HG03159 (cell line): ENCODE results near the gene NOVA2.

Experiments used
- ATAC-seq: cut with Tn5 transposase; IDR thresholded peaks from one replicate; pipeline ENCODE4 v1.9.1; 2021; ENCODE audit warnings: mild to moderate bottlenecking, moderate library complexity; ENCODE audit not compliant: unreplicated experiment

The NOVA2 gene

DNA sequence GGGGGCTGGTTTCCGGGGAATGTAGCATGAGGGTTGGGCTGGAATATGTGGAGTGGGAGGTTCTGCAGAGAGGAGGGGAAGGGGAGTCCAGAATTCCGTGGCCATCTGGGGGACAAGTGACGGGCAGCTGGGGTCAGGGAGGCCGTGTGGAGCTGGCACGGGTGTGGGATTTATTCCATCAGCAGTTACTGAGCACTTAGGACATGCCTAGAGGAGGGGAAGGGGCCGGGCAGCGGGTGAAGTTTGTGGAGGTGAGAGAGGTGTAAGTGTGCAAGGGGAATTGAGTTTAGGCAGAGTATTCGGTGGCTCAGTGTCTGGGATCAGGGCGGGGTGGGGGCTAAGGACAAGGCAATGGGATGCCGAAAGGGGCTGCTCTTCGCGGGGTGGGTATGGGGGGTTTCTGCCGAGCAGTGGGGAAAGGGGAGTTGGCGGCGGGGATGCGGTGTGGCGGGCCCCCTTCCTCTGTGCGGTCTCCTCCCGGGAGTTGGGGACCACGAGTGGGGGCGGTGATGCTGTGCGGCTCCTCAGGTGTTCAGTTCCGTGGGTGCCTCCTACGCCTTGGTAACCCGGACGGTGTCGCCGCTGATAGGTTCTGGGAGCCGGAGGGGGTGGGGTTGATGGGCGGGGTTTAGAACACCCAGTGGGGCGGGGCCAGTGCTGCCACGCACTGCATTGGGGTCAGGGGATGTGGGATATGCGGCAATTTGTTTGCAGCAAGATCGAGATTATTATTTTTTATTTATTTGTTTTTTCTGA lies 27.0 kb upstream of the NOVA2 start:
- peak; percentile 53 for ATAC-seq

DNA sequence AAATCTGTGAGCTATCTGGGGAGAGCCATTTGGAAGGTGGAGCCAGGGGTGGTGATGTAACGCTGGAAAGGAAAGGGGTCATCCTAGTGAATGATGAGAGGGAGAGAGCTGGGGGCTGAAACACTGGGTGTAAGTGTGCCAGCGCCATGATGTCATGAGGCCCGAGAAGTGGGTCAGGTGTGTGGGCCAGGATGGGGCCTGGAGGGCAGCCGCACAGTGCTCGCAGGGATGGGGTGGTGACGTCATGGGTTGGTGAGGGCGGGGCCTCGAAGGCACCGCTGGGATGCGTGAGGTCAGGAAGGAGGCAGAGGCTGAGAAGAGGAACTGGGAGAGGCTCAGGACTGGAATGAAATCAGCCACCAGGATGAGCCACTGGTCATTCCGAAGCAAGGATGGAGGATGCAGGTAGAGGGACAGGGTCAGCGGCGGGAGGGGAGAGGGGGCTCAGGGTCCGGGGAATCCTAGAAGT lies 26.0 kb upstream of the NOVA2 start:
- no peak for ATAC-seq

DNA sequence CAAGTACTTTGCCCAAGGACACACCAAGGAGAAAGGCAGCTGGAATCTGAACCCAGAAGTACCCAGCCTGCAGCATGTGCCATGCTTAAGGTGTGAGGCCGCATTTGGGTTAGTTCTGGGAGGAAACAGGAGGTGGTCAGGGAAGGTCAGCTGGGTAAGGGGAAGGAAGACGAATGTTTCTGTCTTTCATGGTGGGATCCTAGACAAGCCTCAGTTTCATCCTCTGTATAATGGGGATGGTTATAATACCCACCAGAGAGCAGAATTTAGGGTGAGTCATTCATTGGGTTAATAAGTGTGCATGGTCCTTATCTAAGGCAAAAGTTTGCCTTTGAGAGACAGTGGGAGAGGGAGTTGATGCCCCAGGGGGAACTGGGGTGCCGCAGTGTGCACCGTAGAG lies 25.2 kb upstream of the NOVA2 start:
- ATAC-seq, result no peak

DNA sequence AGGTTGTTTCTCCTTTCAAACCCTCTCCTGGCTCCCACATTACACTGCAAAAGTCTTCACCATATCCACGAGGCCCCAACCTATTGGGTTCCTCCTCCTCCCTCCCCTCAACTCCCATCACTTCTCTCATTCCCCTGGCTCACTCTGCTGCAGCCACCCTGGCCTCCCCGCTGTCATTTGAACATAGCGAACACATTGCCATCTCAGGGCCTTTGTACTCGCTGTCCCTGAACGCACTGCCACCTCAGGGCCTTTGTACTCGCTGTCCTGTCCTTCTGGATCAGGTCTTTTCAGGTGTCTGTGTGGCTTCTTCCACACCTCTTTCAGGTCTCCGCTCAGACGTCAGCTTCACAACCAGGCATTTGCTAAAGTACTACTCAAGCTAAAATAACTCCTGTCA lies 23.3 kb upstream of the NOVA2 start:
- ATAC-seq, result no peak

DNA sequence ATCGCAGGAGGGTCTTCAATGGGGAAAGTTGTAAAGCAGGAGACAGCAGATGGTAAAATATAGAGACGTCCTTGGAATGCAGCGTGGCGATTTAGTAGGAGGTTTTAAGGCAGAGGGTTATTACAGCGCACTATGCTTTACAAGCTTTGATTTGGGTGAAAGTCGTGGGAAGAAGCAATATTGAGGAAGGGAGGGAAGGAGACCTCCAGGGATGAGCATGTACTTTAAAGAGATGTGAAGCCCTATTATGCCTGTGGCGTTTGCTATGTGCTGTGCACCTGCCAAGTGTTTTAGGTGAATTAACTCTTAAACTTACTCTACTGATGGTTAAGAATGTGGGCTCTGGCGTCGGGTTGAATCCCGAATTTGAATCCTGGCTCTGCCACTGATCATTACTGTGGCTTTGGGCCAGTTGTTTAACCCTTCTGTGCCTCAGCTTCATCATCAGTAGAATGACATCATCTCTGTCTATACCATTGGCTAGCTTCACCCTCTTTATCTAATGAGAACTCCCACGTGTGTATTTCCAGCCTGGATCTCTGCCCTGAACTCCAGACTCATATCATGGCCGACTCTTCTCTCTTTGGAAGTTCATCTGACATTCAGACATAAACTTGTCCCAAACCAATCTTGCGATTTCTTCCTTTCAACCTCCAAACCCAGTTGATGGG lies 22.2 kb upstream of the NOVA2 start:
- ATAC-seq, result no peak

DNA sequence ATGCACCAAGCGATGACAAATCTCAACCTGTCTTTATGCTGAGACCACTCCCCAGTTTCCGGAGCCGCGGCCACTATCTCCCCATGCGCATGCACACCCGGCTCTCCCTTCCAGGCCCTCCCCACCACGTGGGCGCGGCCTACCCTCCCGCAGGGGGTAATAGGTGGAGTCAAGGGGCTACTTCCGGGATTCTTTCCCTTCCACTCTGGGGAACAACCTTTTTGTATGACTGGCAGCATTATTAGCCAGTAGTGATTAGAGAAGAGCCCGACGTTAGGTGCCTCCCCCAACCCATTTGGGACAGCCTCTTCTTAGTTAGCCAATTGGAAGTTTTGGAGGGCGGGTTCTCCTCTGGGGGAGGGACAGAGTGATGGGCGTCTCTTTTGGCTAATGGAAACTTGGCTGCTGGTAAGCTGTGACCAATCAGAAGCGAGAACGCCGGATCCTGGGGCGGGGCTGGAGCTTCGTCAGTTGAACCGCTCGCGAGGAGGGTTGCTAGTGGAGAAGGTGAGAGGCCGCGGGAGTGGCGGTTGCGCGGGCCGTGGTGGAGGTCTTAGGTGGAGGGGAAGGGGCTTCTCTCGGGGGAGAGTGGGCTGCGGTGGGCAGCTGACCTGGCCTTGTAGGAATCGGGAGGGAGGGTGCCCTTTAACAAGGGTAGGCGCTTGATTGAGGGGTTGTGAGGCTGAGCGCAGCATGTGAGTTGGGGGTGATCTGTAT lies 21.5 kb upstream of the NOVA2 start, which contains the start of gene CCDC61:
Gene CCDC61, plus strand, starts transcription at position 470 of the 717 bp plus-strand sequence. CDS start 7,552 bp downstream, outside the sequence.
- peak; percentile 94 for ATAC-seq

DNA sequence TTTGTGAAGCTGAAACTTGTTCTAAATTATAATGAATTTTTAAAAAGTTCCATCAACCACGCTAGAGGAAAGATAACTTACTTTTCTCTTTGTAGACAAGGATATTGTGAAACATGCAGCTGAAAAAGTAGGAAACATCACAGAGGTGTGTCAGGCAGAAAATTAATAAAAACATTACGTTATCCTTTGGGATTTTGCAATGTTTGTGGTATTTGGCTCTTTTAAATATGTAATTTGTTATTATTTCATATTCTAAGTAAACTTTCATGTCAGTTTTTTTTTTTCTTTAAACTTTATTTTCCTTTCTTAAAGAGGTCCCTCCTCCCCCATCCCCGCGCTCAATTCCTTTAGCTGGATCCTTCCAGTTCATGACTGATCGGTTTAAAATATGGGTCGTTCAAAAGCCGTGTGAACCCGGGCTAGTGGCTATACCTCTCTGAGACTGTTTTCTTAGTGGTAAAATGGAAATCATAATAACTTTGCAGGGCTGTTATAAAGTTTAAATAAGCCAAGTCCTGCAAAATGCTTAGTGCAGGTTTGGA lies 20.9 kb upstream of the NOVA2 start:
- ATAC-seq, result no peak

DNA sequence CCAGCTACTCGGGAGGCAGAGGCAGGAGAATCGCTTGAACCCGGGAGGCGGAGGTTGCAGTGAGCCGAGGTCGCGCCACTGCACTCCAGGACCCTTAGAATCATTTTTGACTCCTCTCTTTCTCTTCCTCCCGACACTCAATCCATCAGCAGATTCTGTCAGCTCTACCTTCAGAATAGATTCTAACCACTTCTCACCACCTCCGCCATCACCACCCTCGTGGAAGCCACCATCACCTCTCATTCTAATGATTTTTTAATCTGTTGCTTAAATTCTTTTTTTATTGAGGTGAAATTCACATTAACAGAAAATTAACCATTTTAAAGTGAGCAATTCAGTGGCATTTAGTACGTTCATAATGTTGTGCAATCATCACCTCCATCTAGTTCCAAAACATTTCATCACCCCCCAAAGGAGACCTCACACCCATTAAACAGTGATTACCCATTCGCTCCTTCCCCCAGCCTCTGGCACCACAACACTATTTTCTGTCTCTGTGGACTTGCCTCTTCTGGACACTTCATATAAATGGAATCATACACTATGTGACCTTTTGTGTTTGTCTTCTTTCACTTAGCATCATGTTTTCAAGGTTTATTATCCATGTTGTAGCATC lies 16.6 kb upstream of the NOVA2 start:
- no peak for ATAC-seq

DNA sequence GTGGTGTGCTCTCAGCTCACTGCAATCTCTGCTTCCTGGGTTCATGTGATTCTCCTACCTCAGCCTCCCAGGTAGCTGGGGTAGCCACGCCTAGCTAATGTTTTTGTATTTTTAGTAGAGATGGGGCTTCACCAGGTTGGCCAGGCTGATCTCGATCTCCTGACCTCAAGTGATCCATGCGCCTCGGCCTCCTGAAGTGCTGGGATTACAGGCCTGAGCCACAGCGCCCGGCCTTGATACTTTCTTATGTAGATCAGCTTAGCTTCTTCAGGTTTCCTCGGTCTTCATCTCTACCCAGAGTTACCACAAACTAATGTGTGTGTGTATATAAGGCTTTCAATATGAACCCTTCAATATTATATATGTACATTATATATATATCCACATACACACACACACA lies 11.7 kb upstream of the NOVA2 start:
- no peak for ATAC-seq

DNA sequence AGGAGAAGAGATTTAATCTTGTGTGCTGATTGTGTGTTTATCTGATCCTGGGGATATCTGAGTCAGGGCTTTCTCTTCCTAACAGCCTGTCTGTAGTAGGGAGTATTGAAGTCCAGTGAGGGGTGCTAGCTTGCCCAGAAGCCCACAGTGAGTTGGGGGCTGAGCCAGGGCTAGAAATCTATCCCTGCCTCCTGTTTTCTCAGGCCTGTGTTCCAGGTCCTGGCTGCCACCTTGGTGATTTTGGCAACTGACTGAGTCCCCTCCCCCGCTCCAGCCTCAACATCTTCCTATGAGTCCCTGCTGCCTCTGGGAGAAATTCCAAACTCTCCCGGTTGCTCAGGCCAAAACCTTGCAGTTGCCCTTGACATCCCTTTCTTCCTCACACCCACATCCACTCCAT lies 7.7 kb upstream of the NOVA2 start:
- no peak for ATAC-seq

DNA sequence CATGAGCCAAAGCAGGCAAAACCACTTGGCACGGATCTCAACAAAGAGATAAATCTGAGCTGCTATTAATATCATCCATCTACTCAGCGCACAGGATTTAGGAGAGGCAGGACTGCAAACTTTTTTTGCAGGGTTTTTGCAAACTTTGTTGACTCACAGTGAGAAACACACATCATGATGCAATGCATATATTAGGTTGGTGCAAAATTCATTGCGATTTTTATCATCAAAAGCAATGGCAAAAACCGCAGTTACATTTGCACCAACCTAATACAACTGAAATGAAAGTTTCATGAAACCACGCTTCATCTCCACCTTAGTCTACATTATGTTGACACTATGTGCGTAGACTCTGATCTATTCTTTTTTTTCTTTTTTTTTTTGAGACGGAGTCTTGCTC lies 4.5 kb upstream of the NOVA2 start:
- no peak for ATAC-seq

DNA sequence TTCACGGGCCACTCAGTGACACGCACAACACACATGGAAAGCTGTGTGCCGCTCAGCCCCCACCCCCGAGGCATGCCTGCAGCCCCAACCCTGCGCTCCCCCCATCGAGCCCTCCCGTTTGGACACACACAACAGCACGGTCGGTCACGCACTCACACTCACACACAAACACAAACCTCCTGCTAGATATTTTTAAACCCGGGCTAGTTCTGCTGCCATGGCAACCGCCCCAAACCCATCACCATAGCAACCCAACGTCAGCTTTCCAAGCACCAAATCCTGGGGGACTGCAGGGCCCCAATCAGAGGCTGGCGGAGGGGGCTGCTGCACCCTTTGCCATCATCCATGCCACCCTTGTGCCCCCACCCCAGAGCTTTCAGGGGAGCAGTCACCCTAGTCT lies 2.5 kb upstream of the NOVA2 start:
- ATAC-seq, result no peak

DNA sequence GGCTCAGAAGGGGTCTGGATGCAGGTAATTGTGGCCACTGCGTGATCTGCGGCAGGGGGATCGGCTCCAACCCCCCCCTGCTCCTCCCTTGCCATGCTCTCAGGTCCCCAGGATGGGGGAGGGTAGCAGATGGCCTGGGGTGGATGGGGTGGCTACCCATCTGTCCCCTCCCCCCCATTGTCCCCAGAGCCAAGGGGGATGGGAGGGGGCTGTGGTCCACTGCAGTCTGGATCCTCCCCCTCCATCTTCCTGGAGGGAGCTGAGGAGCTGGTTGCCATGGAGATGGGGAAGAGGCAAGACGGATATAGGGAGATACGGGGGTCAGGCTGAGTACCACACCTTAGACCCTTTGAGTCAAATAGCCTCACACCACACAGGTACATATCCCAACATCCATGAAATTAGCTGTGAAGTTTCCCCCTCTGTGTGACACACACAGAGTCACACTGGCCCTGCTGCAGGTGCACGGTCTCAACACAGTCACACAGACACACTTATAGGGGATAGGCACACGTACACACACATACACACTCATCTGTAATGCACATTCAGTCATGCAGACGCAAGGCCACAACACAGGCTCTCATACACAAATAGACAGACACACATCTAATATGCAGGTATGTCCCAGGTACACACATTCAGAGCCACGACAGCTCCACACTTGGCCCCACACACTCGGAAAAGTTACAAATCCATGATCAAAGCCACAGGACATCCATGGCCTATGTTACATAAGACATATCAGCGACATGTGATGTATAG lies 1.8 kb upstream of the NOVA2 start:
- ATAC-seq, result no peak

DNA sequence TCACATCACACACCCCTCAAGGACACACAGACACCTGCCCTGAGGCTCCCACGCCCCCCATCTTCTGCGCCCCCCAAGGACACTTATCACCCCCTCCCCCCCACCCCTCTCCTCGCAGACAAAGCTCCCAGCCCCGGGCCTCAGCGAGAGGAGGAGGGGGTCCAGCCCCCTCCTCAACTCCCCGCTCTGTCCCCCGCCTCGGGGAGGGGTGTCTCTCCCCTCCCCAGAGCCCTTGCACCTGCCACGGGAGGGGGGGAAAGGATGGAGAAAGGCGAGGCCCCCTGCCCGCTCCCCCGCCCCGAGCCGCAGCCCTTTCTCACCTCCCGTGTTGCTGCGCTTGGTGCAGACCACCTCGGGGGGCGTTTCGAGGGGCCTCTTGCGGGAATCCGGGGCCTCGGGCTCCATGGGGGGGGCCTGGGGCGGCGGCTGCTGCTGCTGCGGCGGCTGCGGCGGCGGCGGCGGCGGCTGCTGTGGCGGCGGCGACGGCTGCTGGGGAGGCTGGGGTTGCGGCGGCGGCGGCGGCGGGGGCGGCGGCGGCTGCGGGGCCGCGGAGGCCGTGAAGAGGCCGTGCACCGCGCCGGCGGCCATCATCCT lies 621 bp downstream of the NOVA2 start:
- ATAC-seq, result no peak

DNA sequence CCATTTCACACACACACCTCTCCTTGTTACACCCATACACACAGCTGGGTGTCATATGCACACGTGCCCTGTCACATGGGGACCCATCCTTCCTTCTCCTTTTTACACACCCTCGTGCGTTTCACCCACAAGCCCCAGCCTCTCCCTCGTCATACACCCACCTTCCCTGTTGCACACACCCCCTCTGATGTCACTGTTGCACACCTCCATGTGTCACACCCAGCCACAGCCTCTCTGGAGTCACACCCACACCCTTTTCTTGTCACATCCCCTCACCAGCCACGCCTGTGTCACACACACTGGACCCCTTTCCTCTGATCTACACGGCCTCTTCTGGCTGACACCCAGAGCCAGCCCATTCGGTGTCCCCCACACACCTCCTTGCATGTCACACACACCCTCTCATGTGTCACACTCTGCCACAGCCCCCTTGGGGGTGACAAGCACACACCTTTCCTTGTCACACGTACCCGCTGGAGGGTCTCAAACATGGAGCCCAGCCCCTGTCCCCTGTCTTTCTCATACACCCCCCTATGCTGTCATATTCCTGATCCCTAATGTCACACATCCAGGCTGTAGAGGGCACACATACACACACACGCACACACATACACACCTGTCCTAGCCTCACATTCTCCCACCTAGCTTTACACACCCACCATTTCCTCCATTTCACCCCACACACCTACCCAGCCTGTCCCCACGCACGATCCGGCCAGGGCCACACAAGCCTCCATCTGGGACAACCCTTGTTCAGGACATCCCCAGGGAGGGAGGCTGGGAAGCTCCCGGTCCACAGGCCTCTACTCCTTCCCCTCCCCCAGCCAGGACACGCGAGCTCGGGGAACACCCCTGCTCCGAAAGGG lies 1.4 kb downstream of the NOVA2 start:
- no peak for ATAC-seq

DNA sequence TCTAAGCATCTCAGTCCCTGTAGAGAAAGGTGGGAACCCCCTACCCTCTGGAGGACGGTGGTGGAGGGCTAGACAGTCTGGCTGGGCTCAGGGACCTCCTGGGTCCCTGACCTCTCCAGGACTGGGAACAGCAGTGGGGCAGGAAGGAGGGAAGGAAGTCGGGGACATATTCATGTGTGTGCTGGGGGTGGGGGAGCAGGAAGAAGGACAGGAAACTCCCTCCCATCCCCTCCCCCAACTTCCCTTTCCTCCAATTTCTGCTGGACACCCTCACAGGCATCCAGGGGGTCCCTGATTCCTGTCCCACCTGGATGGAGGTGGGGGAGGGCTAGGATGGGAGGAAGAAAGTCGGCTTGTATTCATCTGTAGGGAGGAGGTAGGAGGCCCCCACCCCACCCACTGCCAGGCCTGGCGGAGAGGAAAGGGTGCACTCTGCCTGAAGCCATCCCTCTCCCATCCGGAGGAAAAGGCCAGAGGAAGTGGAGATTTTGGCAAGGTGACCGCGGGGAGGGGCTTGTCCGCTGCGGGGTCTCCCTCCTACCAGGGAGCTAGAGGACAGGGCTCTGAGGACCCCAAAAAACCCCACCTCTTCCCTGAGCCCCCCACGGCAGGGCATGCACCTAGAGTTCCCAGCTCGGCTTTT lies 2.3 kb downstream of the NOVA2 start:
- ATAC-seq, result no peak

DNA sequence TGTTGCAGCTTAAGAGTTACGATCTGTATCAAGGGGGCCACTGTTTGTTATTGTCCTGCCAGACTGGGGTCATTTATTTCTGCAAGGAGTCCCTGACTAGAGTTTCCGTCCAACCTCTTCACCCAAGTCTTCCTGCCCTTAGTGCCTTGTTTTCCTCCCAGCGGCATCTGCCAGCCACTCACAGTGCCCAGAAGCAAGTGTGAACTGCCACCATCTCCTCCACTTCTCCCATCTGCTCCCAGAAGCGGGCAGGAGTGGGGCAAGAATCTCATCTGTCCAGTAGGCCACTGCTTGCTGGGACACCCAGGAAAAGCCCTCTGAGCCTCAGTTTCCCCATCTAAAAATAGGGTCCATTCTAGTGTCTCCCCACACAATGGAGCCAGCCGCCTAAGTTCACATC lies 4.0 kb downstream of the NOVA2 start:
- no peak for ATAC-seq

DNA sequence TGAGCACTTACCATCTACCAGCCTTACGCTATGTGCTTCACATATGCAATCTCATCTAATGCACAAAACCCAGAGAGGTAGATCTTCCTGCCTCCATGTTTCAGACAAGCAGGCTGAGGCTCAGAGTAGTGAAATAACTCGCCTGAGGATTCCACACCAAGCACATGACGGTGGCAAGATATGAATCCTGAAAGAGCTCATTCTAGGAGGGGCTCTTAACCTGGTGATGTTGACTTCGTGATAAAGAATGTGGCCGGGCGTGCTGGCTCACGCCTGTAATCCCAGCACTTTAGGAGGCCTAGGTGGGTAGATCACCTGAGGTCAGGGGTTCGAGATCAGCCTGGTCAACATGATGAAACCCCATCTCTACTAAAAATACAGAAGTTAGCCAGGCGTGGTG lies 5.0 kb downstream of the NOVA2 start:
- no peak for ATAC-seq

DNA sequence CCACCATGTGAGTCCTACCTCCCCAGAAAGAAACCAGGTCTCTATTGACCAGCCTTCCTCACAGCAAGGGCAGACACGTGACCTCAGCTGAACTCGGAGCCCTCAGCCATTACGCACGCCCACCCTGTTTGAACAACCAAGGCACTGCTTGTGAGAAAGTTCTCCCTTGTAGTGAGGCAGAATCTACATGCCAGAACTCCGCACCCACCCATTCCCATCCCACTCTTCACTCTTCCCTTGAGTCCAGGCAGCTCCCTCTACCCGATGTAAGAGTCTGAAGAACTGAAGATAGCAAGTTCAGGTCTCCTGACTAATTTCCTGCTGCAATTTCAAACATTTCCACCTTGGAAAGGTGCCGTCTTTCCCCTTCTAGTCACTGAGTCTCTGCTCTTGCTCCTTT lies 6.4 kb downstream of the NOVA2 start:
- ATAC-seq, result no peak
